Epithelial cell of esophagus (primary cell): ENCODE results near the gene DLGAP5.

ENCODE experiments used
- DNase-seq: peaks from one replicate; pipeline ENCODE4 v3.0.0; 2010; ENCODE audit warnings: low read depth
- H3K4me3 ChIP-seq: 2 replicates; pipeline ENCODE4 v1.5.1; 2011; ENCODE audit warnings: mild to moderate bottlenecking, low read length, control low read depth
- CTCF ChIP-seq: IDR thresholded peaks from 2 replicates; pipeline ENCODE4 v1.5.1; 2011; ENCODE audit warnings: low read depth, mild to moderate bottlenecking, low read length, control low read depth, inconsistent platforms; ENCODE audit not compliant: insufficient read depth; ENCODE audit errors: missing control alignments

DLGAP5 gene

GRCh38 chr14:55131370-55132137, 59.8 kb downstream of the DLGAP5 start:
- DNase-seq = no peak
- no peak overlapping the region for H3K4me3 ChIP-seq
- no peak for TF ChIP-seq CTCF

- peak; percentile 73 for DNase-seq
- no peak for TF ChIP-seq CTCF
- peak overlapping the region; percentile 89 for H3K4me3 ChIP-seq
Observed at GRCh38 chr14:55130196-55130550, 61.2 kb downstream of the DLGAP5 start.

- peak; percentile 72 for DNase-seq
- peak overlapping the region; percentile 89 for H3K4me3 ChIP-seq
- TF ChIP-seq CTCF = no peak
Observed at GRCh38 chr14:55129428-55130195, 61.8 kb downstream of the DLGAP5 start.

GRCh38 chr14:55129086-55129427, 62.3 kb downstream of the DLGAP5 start, which contains the start of gene LGALS3:
TSS of gene LGALS3 (plus strand) at chr14:55129252. CDS start at chr14:55137374, 8,122 bp downstream.
- H3K4me3 ChIP-seq = peak within 1 kb of the TSS; percentile 89
- no peak for TF ChIP-seq CTCF
- DNase-seq = peak; percentile 80

- DNase-seq = no peak
- no peak for TF ChIP-seq CTCF
- H3K4me3 ChIP-seq = peak overlapping the region; percentile 38
Observed at GRCh38 chr14:55128386-55129085, 62.8 kb downstream of the DLGAP5 start.

GRCh38 chr14:55127460-55127951, 63.9 kb downstream of the DLGAP5 start:
- no peak for DNase-seq

More at GRCh38 chr14:55127460-55127951, 63.9 kb downstream of the DLGAP5 start:
- H3K4me3 ChIP-seq = no peak overlapping the region
- TF ChIP-seq CTCF = no peak
